Fibroblast of the aortic adventitia (primary cell): Measurements from ENCODE around the gene UNC5C. TPM values are rescaled to one million over a fixed set of nuclear protein-coding genes. Genes with fewer than 3 reads are reported as not detected.

Experiments used
- DNase-seq: peaks from one replicate; pipeline ENCODE4 v3.0.0-alpha.2; 2010; ENCODE audit warnings: low read depth
- H3K4me3 ChIP-seq: 2 replicates; pipeline ENCODE4 v1.5.1; 2011; ENCODE audit warnings: low read depth, mild to moderate bottlenecking, control low read depth, low read length, moderate library complexity
- CTCF ChIP-seq: IDR thresholded peaks from 2 replicates; pipeline ENCODE4 v1.5.1; 2011; ENCODE audit warnings: mild to moderate bottlenecking, low read length, control low read depth, inconsistent platforms; ENCODE audit not compliant: insufficient read depth
- total RNA-seq: library from RNA; depleted of rRNA; stranded (reverse); fragments of >200 nt; gene quantifications from 2 replicates; pipeline ENCODE4 v1.2.3, GENCODE V29; 2012; ENCODE audit warnings: low replicate concordance

The UNC5C gene
- total RNA-seq, 1 donor = 2.2 TPM

GRCh38 chr4:95499291-95499696 is 49.5 kb downstream of the UNC5C start:
- DNase-seq = no peak
- no peak overlapping the region for H3K4me3 ChIP-seq
- no peak for TF ChIP-seq CTCF

- no peak for DNase-seq
- H3K4me3 ChIP-seq = no peak overlapping the region
- TF ChIP-seq CTCF = no peak
Observed at GRCh38 chr4:95494186-95494585, 54.6 kb downstream of the UNC5C start.

GRCh38 chr4:95478679-95479078 is 70.1 kb downstream of the UNC5C start:
- H3K4me3 ChIP-seq = no peak overlapping the region
- no peak for TF ChIP-seq CTCF
- DNase-seq = no peak

GRCh38 chr4:95476121-95476520 is 72.7 kb downstream of the UNC5C start:
- no peak for DNase-seq
- H3K4me3 ChIP-seq = no peak overlapping the region
- TF ChIP-seq CTCF = no peak

GRCh38 chr4:95472534-95472933 is 76.2 kb downstream of the UNC5C start:
- TF ChIP-seq CTCF = no peak
- no peak overlapping the region for H3K4me3 ChIP-seq
- DNase-seq = no peak

GRCh38 chr4:95470622-95471021 is 78.2 kb downstream of the UNC5C start:
- H3K4me3 ChIP-seq = no peak overlapping the region
- no peak for TF ChIP-seq CTCF
- DNase-seq = no peak

GRCh38 chr4:95469617-95470016 is 79.2 kb downstream of the UNC5C start:
- TF ChIP-seq CTCF = no peak

More at GRCh38 chr4:95469617-95470016, 79.2 kb downstream of the UNC5C start:
- H3K4me3 ChIP-seq = no peak overlapping the region
- no peak for DNase-seq
